Measurements from ENCODE around the gene PILRA.
"Not testable (repeated sequence)": the region's sequence is repeated elsewhere in the genome, so short reads cannot be mapped to it uniquely, and the experiment has no call there.

The PILRA gene

DNA sequence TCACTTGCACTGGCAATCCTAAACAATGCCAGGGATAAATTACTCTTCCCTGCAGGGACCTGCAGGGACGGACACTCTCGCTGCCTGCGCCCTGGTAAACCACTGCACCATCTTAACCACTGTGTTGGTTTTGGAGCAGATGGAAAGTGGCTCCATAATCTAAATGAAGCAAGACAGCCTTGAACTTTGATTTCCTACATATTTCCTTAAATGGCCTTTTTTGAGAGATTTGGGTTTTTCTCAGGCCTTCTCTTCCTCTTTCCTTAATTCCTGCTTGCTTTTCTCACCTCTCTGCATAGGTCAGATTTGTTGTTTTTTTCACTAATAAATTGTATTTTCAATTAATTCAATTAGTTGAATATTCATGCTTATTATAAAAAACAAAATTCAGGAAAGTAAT lies 2.8 kb downstream of the PILRA start:
- in situ Hi-C loops (cut with MboI; ENCODE audit: low sequenced_read_pairs) = no loop called here

DNA sequence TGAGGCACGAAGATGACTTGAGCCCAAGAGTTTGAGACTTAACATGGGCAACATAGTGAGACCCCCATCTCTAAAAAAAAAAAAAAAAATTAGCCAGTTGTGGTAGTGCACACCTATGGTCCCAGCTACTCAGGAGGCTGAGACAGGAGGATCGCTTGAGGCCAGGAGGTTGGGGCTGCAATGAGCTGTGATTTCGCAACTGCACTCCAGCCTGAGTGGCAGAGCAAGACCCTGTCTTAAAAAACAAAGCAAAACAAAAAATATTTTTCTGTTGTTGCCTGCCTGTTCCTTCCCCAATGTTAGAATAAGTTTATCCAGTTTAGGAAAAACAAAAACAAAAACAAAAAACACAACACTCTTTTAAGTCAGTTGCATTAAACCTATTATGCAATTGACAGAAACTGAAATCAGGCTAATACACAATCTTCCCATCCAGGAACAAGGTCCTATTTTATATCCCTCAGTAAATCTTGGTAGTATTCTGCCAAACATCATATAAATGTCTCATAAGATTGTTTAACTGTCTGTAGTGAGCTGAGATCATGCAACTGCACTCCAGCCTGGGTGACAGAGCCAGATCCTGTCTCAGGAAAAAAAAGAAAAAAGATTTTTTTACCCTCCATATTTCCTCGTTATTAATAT lies 4.9 kb downstream of the PILRA start:
- in situ Hi-C loops (cut with MboI; ENCODE audit: low sequenced_read_pairs) = no loop called here

- in situ Hi-C loops (cut with MboI; ENCODE audit: low sequenced_read_pairs) = no loop called here
Measured at GRCh38 chr7:100380196-100380595, 6.9 kb downstream of the PILRA start.

DNA sequence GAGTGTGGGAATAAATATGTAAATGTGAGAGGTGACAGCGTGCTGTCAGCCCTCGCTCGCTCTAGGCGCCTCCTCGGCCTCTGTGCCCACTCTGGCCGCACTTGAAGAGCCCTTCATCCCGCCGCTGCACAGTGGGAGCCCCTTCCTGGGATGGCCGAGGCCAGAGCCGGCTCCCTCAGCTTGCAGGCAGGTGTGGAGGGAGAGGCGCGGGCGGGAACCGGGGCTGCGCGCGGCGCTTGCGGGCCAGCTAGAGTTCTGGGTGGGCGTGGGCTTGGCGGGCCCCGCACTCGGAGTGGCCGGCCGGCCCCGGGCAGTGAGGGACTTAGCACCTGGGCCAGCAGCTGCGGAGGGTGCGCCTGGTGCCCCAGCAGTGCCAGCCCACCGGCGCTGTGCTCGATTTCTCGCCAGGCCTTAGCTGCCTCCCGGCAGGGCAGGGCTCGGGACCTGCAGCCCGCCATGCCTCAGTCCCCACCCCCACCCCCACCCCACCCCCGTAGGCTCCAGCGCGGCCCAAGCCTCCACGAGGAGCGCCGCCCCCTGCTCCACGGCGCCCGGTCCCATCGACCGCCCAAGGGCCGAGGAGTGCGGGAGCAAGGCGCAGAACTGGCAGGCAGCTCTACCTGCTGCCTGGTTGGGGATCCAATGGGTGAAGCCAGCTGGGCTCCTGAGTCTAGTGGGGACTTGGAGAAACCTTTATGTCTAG lies 8.4 kb downstream of the PILRA start:
- in situ Hi-C loops (cut with MboI; ENCODE audit: low sequenced_read_pairs) = not testable (repeated sequence)

- in situ Hi-C loops (cut with MboI; ENCODE audit: low sequenced_read_pairs) = not testable (repeated sequence)
Measured at GRCh38 chr7:100382234-100382853, 9.1 kb downstream of the PILRA start.

DNA sequence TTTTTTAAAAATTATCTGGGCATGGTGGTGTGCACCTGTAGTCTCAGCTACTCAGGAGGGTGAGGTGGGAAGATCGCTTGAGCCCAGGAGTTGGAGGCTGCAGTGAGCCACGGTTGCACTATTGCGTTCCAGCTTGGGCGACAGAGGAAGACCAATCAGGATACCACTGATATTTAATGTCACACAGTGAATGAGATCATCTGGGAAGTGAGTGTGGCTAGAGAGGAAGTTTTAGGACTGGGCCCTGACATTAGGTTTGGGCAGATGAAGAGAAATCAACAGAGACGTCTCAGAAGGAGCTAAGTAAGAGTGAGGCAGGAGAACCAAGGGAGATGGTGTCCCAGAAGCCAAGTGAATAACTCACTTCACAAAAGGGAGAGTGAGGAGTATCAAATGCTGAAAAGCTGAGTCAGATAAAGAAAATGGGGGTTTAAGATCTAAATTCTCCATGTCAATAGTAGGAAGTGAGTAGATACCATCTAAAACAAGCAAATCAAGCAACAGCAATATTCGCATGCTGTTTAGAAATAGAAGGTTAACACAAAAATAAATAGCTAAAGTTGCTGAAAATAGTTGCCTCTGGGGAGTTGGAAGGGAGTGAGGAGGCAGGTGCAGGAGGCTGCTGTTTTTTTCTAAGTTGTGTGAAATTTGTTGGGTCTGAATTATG lies 11.5 kb downstream of the PILRA start:
- in situ Hi-C loops (cut with MboI; ENCODE audit: low sequenced_read_pairs) = no loop called here

DNA sequence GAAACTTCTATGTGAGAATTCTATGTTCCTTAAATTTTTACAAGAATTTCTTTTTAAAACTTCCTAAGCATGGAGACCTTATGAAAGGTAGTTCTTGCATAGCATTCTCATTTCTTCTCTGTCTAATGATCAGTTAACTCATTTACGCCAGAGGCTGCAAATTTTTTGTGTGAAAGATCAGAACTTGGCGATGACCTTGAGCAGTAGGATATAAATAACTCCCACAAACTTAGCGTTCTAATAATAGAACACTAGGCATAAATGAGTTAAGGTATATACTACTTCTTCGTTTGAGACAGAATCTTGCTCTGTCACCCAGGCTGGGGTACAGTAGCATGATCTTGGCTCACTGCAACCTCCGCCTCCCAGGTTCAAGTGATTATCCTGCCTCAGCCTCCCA lies 13.7 kb downstream of the PILRA start:
- in situ Hi-C loops (cut with MboI; ENCODE audit: low sequenced_read_pairs) = no loop called here

DNA sequence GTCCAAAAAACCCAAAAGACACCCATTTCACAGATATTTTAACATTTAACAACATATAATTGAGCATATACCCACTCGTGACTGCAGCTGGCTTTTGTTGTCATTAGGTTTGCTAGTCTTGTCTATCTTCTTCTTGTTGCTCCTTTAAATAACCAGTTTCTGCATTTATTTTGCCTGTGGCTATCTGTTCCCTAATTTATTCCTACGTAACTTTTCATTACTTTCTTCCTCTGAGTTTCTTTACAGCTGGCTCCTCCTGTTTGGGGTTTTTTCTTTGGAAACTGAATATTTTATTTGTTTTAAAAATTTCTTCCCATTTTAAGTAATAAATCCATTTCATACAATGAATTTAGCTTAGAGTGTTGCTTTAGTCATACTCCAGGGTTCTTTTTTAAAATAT lies 14.4 kb downstream of the PILRA start:
- in situ Hi-C loops (cut with MboI; ENCODE audit: low sequenced_read_pairs) = no loop called here

DNA sequence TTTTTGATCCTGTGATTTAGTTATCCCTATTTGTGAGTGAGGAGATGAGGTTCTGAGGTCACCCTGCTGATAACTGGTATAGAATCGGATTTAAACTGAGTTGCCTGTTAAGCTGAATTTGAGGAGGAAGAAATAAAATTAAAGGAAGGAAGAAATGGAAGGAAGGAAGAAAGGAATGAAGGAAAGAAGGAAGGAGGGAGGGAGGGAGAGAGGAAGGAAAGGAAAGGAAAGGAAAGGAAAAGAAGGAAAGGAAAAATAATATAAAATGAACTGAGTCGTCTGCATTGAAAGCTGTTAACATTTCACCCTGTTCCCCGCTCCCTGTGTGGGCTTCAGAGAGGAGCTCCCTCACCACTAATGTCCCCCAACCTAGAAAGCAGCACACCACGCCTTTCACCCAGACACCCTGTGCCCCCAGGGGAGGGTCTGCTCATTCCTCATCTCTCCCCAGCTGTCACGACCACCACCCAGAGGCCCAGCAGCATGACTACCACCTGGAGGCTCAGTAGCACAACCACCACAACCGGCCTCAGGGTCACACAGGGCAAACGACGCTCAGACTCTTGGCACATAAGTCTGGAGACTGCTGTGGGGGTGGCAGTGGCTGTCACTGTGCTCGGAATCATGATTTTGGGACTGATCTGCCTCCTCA lies 16.3 kb downstream of the PILRA start:
- in situ Hi-C loops (cut with MboI; ENCODE audit: low sequenced_read_pairs) = no loop called here

GRCh38 chr7:100390286-100391009 lies 17.2 kb downstream of the PILRA start:
- in situ Hi-C loops (cut with MboI; ENCODE audit: low sequenced_read_pairs) = no loop called here

DNA sequence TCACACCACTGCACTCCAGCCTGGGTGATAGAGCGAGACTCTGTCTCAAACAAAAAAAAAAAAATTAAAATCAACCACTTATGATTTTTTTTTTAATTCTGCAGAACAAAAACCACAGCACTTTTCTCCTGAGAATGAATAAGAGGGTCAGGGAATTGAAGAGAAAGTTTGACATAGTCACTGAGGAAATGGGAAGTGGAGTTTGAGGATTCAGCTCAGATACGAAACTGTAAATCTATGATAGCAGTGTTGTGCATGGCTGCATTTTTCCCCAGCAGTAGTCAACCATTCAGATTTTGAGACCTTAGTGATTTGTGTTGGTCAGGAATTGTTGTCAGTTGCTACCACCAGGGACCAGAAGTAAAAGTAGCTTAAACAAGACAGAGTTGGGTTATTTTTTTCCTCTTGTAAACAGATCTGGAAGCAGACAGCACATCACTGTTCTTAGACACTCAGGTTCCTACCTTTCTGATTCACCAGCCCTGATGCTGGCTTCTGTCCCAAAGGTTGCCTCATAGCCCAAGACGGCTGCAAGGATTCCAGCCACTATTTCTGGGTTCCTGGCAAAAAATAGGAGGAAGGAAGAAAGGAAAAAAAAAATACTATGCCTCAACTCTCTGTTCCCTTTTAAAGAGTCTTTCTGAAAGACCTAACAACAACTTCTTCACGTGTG lies 20.1 kb downstream of the PILRA start:
- in situ Hi-C loops (cut with MboI; ENCODE audit: low sequenced_read_pairs) = no loop called here

GRCh38 chr7:100394077-100394476 lies 20.8 kb downstream of the PILRA start:
- in situ Hi-C loops (cut with MboI; ENCODE audit: low sequenced_read_pairs) = no loop called here

GRCh38 chr7:100396421-100396982 lies 23.2 kb downstream of the PILRA start:
- in situ Hi-C loops (cut with MboI; ENCODE audit: low sequenced_read_pairs) = no loop called here

DNA sequence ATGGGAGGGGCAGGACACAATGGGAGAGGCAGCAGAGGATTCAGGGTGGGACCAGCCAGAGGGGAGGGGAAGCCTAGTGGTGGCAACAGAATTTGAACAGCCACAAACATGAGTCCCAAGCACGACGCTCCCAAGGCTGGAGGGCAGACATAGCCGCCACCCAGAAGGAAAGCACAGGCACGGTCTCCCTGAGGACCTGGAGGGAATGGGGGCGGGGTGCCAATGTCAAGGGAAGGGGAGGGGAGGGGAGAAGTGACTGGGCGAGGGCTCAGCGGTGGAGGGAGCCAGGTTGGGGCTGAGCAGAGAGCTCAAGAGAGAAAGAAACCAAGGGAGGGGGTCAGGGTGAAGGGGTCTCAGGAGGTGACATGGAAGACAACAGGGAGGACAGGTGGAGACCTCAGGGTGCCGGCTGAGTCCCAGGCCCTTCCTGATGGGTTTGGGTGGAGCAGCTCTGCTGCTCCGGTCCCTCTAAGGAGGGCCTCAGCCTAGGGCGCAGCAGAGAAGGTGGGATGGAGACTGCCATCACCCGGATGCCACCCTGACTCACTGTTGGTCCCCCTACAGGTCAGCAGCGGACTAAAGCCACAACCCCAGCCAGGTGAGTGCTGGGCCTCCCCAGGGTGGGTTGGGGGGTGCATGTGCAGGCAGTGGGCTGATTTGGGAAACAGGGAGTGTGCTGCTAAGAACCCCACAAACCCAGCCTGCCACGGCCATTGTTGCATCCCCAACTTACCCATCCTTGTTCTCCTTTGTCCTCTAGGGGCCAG lies 24.2 kb downstream of the PILRA start:
- in situ Hi-C loops (cut with MboI; ENCODE audit: low sequenced_read_pairs) = no loop called here

DNA sequence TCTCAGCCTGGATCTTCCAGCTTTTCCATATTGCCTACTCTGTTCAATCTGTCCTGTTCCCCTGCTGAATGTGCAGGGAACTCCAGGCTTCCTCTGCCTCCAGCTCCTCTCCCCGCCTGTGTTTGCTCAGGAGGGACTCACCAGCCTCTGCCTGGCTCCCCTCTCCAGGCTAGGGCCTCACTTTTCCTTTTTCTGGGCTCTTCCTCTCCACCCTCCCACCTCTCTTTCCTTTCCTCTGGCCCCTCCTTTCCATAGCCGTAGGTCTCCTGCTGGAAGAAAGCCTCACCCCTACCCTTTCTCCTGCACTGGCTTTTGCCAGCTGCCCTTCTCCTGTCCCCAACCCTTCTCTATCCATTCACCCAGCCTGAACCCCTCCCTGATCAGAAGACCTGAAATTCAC lies 25.0 kb downstream of the PILRA start:
- in situ Hi-C loops (cut with MboI; ENCODE audit: low sequenced_read_pairs) = no loop called here

GRCh38 chr7:100400041-100400440 lies 26.8 kb downstream of the PILRA start:
- in situ Hi-C loops (cut with MboI; ENCODE audit: low sequenced_read_pairs) = loop anchor here (10.0 kb wide), 1 partner anchor 45 kb away; the partner anchor contains the start of gene PILRB

GRCh38 chr7:100400656-100401055 lies 27.4 kb downstream of the PILRA start:
- in situ Hi-C loops (cut with MboI; ENCODE audit: low sequenced_read_pairs) = loop anchor here (10.0 kb wide), 1 partner anchor 46 kb away; the partner anchor contains the start of gene PILRB

DNA sequence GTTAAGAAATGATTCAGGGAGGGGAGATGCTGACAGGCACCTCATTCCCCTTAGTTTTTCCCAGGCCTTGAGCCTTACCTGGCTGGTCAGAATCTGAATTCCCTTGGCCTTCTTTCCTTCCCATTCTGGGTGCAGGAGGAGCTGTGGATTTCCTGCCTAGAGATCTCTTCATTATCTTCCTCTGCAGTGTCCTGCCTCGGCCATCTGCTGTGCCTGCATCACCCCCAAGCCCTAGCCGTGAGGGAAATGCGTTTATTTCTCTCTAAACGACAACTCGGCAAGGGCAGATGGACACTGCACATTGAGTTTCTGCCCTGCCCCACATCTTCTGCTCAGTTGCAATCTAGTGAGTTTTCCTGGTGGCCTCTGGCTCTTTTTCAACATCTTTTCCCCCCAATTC lies 28.5 kb downstream of the PILRA start:
- in situ Hi-C loops (cut with MboI; ENCODE audit: low sequenced_read_pairs) = loop anchor here (10.0 kb wide), 1 partner anchor 47 kb away; the partner anchor contains the start of gene PILRB

- in situ Hi-C loops (cut with MboI; ENCODE audit: low sequenced_read_pairs) = loop anchor here (10.0 kb wide), 1 partner anchor 47 kb away; the partner anchor contains the start of gene PILRB
Measured at GRCh38 chr7:100402241-100402640, 29.0 kb downstream of the PILRA start.
